HFF-Myc (cell line): ENCODE measurements around the gene SLC27A1.

ENCODE experiments used
- DNase-seq: peaks from one replicate; pipeline ENCODE4 v3.0.0-alpha.2; 2011; ENCODE audit warnings: low read depth; ENCODE audit errors: extremely low read depth
- H3K4me3 ChIP-seq: replicated peaks from 2 replicates; pipeline ENCODE4 v1.5.1; 2011; ENCODE audit warnings: low read depth, mild to moderate bottlenecking, control low read depth, low read length
- CTCF ChIP-seq: IDR thresholded peaks from 2 replicates; pipeline ENCODE4 v1.5.1; 2012; ENCODE audit warnings: mild to moderate bottlenecking, low read depth, low read length, control low read depth; ENCODE audit errors: missing control alignments

Gene SLC27A1

GRCh38 chr19:17435218-17435617 is 35.1 kb upstream of the SLC27A1 start:
- TF ChIP-seq CTCF: no peak
- no peak for DNase-seq

DNA sequence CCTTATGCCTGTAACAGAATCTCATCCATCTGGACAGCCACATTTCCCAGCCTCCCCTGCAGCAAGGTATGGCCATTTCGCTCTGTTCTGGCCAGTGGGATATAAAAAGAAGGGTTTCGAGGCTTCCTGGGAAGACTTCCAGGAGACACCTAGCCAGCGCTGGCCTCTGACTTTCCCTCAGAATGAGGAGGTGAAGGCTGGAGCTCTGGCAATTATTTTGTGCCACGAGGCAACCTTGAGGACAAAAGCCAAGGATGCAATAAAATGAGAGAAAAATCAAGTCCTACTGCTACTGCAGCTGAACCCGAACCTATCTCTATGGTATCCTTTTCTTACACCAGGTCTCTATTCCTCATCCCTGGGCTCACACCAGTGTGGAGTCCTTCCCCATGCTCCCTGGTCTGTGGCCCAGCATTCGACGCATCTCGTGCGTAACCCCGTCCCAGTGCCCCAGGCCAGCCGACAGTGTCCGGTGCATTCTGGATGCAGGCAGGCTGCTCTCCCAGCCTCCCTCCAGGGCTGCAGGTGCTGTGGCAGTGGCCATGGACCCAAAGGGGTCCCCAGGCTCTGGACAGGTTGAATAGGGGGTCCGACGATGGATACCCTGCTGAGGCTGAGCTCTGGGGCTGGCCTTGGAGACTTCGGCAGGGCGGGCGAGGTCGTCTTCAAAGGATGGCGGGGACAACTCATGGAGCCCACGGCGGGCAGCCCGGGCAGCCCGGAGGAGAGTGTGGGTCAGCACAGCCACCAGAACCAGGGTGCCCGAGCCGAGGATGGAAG is 34.0 kb upstream of the SLC27A1 start:
- H3K4me3 ChIP-seq: no peak overlapping the region
- no peak for DNase-seq
- TF ChIP-seq CTCF: no peak

More at GRCh38 chr19:17435218-17435617, 35.1 kb upstream of the SLC27A1 start:
- no peak overlapping the region for H3K4me3 ChIP-seq

GRCh38 chr19:17436874-17437267 is 33.5 kb upstream of the SLC27A1 start:
- DNase-seq: no peak
- no peak overlapping the region for H3K4me3 ChIP-seq
- no peak for TF ChIP-seq CTCF

DNA sequence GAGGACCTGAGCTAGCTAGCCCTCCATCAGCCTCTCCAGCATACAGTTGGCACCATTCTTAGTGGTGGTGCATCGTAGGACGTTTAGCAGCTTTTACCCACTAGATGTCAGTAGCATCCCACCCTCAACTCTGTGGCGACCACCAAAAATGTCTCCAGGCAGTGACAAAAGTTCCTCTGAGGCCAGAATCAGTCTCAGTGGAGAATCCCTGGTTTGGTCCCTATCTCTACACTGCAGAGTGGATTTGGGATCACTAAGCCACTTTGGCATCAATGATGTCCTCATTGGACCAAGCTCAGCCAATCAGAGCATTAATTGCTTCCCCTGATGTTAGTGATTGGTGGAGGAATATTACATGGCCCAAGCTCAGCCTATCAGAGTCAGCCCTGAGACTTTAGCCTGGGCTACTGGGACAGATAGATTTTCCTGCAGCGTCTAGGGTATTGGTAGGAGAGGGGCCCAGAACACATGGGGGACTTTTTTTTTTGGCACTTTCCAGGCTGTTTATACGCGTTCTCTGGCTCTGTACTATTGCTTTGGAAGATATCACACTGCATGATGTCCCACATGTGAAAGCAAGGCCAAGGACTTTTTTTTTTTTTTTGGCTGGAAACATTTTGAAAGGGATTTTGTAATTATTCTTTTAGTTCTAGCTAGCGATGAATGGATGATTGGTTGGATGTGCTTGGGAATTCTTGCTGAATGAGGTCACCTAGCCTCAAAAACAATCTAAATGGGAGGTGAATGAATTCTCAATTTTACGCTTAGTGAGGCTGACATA is 28.9 kb upstream of the SLC27A1 start:
- TF ChIP-seq CTCF: no peak
- DNase-seq: no peak
- no peak overlapping the region for H3K4me3 ChIP-seq

DNA sequence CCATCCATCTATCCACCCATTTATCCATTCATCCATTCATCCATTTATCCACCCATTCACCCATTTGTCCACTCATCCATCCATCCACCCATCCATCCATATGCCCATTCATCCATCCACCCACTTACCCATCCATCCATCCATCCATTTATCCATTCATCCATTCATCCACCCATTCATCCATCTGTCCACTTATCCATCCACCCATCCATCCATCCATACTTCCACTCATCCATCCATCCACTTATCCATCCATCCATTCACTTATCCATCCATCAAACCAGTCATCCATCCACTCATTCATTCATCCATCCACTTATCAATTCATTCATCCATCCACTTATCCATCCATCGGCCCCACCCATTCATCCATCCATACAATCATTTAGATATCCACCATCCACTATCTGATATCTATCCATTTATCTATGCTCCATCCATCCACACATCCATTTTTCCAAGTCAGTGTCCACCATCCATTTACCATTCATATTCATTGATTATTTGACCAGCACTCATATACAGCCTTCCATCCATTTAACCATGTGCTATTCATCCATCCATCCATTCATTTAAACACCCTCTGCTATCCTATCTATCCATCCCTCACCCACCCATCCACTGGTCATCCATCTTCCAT is 24.7 kb upstream of the SLC27A1 start:
- H3K4me3 ChIP-seq: no peak overlapping the region
- DNase-seq: no peak
- no peak for TF ChIP-seq CTCF

- TF ChIP-seq CTCF: no peak
- DNase-seq: no peak
Measured at GRCh38 chr19:17447704-17448130, 22.6 kb upstream of the SLC27A1 start.

More at GRCh38 chr19:17447704-17448130, 22.6 kb upstream of the SLC27A1 start:
- H3K4me3 ChIP-seq: no peak overlapping the region
